Spleen (tissue), 7 donors: ENCODE results near the gene EXTL1.

ENCODE experiments used
- CTCF ChIP-seq, 11 experiments: fragments of 200-600 bp in 7 of 11; fragments of 450-650 bp in 4 of 11; sonication (generic) in 4 of 11; IDR thresholded peaks in 8 of 11; conservative IDR thresholded peaks in 3 of 11; 1 replicate in 7 of 11; 2 replicates in 4 of 11; pipeline versions ENCODE4 v1.4.0 to v1.8.0; 2016 to 2021; ENCODE audit warnings: antibody characterized with exemption in 11 of 11, inconsistent platforms in 4 of 11, mild to moderate bottlenecking in 1 of 11
- POLR2A ChIP-seq, 3 donors: fragments of 450-650 bp; IDR thresholded peaks; one replicate each; pipeline ENCODE4 v1.5.1; 2017; ENCODE audit warnings: antibody characterized with exemption in 3 of 3, mild to moderate bottlenecking in 1 of 3
- POLR2AphosphoS5 ChIP-seq, 3 donors: sonication (generic); formaldehyde crosslinking; IDR thresholded peaks; one replicate each; pipeline ENCODE4 v1.5.1; 2017; ENCODE audit warnings: antibody characterized with exemption in 3 of 3
- donor health status: DM: no; HTN: no; CAD: no; lungs with moderate emphysema.
- donor health status: DM: no; HTN: no; CAD: no.
- donor health status: DM: no; HTN: no; CAD: no.

- TF ChIP-seq CTCF (IDR thresholded peaks at IDR 0.05 in 8 of 11, conservative IDR thresholded peaks at IDR 0.05 in 3 of 11) (no peak), POLR2A (IDR thresholded peaks at IDR 0.05) (no peak), POLR2AphosphoS5 (IDR thresholded peaks at IDR 0.05) (no peak)
Measured at GRCh38 chr1:26066160-26066559, 44.6 kb downstream of the EXTL1 start.
